Glutamatergic neuron (in vitro differentiated cells): Measurements from ENCODE around the gene HMG20B. TPM values are rescaled to one million over a fixed set of nuclear protein-coding genes. Genes with fewer than 3 reads are reported as not detected.

Experiments
- DNase-seq: peaks from one replicate; pipeline ENCODE4 v3.0.0; 2022
- H3K27ac Mint-ChIP-seq: one replicate; pipeline ENCODE4 v1.8.0; 2020; ENCODE audit warnings: mild to moderate bottlenecking, mixed read lengths, inconsistent platforms; ENCODE audit not compliant: unreplicated experiment
- H3K27me3 Mint-ChIP-seq: one replicate; pipeline ENCODE4 v1.8.0; 2020; ENCODE audit warnings: mild to moderate bottlenecking, moderate library complexity, mixed read lengths, inconsistent platforms; ENCODE audit not compliant: unreplicated experiment
- H3K36me3 Mint-ChIP-seq: one replicate; pipeline ENCODE4 v1.8.0; 2020; ENCODE audit warnings: mild to moderate bottlenecking, mixed read lengths, inconsistent platforms; ENCODE audit not compliant: unreplicated experiment
- H3K4me1 Mint-ChIP-seq: one replicate; pipeline ENCODE4 v1.8.0; 2020; ENCODE audit warnings: mild to moderate bottlenecking, low read depth, mixed read lengths, inconsistent platforms; ENCODE audit not compliant: unreplicated experiment
- H3K4me3 Mint-ChIP-seq: one replicate; pipeline ENCODE4 v1.8.0; 2020; ENCODE audit warnings: mild to moderate bottlenecking, mixed read lengths, inconsistent platforms; ENCODE audit not compliant: unreplicated experiment
- H3K9me3 Mint-ChIP-seq: one replicate; pipeline ENCODE4 v1.8.0; 2020; ENCODE audit warnings: mild to moderate bottlenecking, moderate library complexity, mixed read lengths, inconsistent platforms; ENCODE audit not compliant: unreplicated experiment
- long read RNA-seq: library from polyadenylated mRNA; unstranded; transcript quantifications from one replicate; pipeline ENCODE4 v2.0.0, GENCODE V29; 2020; ENCODE audit not compliant: unreplicated experiment
- total RNA-seq: library from RNA; stranded (reverse); fragmentation: NEBNext Ultra II Directional; extraction: Animal tissue kit (Norgen Biotek cat#: 25700); gene quantifications from one replicate; pipeline ENCODE4 v1.2.1, GENCODE V29; 2021; ENCODE audit not compliant: unreplicated experiment
- TF ChIP-seq, protein P1 (sequence below): fragments of 200-600 bp; sonication (generic); IDR thresholded peaks from one replicate; pipeline ENCODE4 v1.5.0; 2021; ENCODE audit not compliant: partially characterized antibody, unreplicated experiment

The HMG20B gene
- total RNA-seq: 55.3 TPM
- long read RNA-seq, transcript HMG20B-202 (10 exons, 1,596 nt): major isoform, 52 of 62 reads
- long read RNA-seq, partial matches to known transcripts: 6 of 62 reads
- long read RNA-seq, other reads (novel, unspliced or antisense): 4 of 62 reads

DNA sequence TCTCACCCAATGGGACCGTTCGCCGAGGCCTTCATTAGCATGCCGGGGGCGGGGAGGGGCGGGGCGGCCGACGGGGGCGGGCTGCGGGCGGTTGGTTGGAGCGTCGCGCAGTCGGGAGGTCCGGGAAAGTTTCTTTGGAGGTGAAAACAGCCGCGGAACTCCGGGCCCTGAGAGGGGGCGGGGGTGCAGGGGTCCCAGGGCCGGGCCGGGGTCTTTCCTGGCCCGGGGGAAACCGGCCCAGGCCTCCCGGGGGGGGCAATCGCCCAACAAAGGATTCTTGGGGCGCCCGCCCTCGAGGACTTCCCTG lies at the start of gene HMG20B:
Gene HMG20B (plus strand): TSS at position 90 of the 307 bp plus-strand sequence. CDS start 366 bp downstream, outside the sequence.
- H3K27me3 Mint-ChIP-seq: peaks cover 10% of the 10 kb centered on the region
- peaks cover 8% of the 10 kb centered on the region for H3K4me1 Mint-ChIP-seq
- no peak for DNase-seq
- H3K9me3 Mint-ChIP-seq: peaks cover 6% of the 10 kb centered on the region
- peaks cover 6% of the 10 kb centered on the region for H3K36me3 Mint-ChIP-seq
- H3K27ac Mint-ChIP-seq: peak within 1 kb of the TSS; percentile 73
- TF ChIP-seq, protein P1, sequence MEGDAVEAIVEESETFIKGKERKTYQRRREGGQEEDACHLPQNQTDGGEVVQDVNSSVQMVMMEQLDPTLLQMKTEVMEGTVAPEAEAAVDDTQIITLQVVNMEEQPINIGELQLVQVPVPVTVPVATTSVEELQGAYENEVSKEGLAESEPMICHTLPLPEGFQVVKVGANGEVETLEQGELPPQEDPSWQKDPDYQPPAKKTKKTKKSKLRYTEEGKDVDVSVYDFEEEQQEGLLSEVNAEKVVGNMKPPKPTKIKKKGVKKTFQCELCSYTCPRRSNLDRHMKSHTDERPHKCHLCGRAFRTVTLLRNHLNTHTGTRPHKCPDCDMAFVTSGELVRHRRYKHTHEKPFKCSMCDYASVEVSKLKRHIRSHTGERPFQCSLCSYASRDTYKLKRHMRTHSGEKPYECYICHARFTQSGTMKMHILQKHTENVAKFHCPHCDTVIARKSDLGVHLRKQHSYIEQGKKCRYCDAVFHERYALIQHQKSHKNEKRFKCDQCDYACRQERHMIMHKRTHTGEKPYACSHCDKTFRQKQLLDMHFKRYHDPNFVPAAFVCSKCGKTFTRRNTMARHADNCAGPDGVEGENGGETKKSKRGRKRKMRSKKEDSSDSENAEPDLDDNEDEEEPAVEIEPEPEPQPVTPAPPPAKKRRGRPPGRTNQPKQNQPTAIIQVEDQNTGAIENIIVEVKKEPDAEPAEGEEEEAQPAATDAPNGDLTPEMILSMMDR: no peak
- H3K4me3 Mint-ChIP-seq: peak within 1 kb of the TSS; percentile 71

- no peak overlapping the region for H3K4me3 Mint-ChIP-seq
- peaks cover 13% of the 10 kb centered on the region for H3K4me1 Mint-ChIP-seq
- TF ChIP-seq, protein P1: no peak
- no peak for DNase-seq
- peak overlapping the region; percentile 33 for H3K27ac Mint-ChIP-seq
- H3K9me3 Mint-ChIP-seq: peaks cover 10% of the 10 kb centered on the region
- peaks cover 4% of the 10 kb centered on the region for H3K27me3 Mint-ChIP-seq
- peaks cover 5% of the 10 kb centered on the region for H3K36me3 Mint-ChIP-seq
Measured at GRCh38 chr19:3523361-3524077, 49.2 kb upstream of the HMG20B start.

DNA sequence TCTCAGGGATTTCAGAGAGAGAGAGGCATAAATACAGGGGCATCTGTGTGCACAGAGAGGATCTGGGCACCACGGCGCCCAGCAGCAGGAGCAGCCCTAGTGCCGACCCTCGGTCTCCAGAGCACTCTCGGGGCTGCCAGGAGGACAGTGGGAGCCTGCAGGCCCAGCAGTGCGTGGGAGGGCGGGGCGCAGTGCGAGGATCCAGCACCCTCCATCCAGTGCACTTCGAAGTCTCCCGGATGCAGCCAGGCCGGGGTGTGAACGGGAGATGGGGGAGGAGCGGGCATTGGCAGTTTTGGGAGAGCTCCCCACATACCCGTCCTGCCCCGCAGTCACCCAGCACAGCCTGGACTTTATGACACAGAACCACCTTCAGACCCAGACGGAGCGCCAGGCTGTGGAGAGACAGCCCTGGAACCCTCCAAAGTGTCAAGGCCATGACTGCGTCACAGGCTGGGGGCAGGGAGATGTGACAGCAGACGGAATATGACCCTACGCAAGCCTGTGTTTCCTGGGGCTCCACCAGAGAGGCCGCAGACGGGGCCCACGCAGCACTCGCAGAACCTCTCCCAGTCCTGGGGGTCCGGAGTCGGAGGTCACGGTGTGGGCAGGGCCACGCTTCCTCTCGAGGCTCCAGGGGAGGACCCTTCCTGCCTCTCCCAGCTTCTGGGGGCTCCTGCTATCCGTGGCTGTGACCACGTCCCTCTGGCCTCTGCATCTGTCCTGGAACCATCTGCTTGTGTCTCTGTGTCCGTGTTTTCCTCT lies 48.5 kb upstream of the HMG20B start:
- H3K4me3 Mint-ChIP-seq: no peak overlapping the region
- peaks cover 5% of the 10 kb centered on the region for H3K36me3 Mint-ChIP-seq
- TF ChIP-seq, protein P1: no peak
- peaks cover 10% of the 10 kb centered on the region for H3K9me3 Mint-ChIP-seq
- peaks cover 4% of the 10 kb centered on the region for H3K27me3 Mint-ChIP-seq
- H3K4me1 Mint-ChIP-seq: peaks cover 13% of the 10 kb centered on the region
- no peak for DNase-seq
- H3K27ac Mint-ChIP-seq: peak overlapping the region; percentile 82

DNA sequence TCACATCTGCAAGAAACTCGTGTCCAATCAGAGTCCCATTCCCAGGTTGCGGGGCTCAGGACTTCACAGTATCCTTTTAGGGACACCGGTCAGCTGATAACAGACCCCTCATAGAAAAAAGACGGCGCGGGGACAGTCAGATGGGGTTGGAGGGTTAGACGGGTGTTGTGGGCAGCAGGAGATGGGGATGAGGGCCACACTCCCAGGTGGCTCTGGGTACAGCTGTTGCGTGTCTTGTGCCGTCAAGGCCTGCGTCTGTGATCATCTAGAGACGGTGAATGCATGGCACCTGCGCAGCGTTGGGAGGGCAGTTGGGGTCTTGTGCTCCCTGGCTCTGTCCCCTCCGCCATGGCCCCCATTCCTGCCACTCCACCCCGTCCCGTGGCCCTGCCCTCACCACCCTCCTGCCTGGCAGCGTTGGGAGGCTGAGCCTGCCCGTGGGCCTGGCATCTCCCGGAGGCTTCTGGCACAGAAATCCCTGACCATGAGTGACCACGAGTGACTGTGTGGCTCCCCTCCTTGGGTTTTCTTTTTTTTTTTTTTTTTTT lies 47.8 kb upstream of the HMG20B start:
- Mint-ChIP-seq H3K36me3 (peaks cover 5% of the 10 kb centered on the region), H3K27me3 (peaks cover 4% of the 10 kb centered on the region), H3K27ac (peak overlapping the region; percentile 82), H3K9me3 (peaks cover 10% of the 10 kb centered on the region), H3K4me3 (peak overlapping the region; percentile 15), H3K4me1 (peaks cover 13% of the 10 kb centered on the region)
- no peak for DNase-seq
- TF ChIP-seq, protein P1: no peak
